Measurements from ENCODE around the gene RFNG.

Gene RFNG

DNA sequence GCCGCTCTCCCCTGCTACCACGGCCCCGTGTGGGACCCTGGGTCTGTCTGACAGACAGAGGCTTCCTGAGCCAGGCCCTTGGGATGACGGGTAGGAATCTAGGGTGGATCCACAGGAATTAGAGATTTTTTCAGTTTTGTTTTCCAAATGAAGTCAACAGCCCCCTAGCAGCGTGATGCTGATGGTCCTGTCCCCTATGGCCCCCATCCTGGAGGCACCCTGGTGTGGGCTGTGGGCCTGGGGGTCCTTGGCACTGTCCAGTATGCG lies 44.5 kb downstream of the RFNG start:
- H3K27me3 ChIP-seq (ENCODE audit: insufficient read depth, low read length), result no peaks in the 10 kb centered on the region
- WGBS (ENCODE audit: extremely low coverage, insufficient coverage, insufficient read length), result no CpG with 5 or more reads among the region's 6 CpGs
- DNase-seq, result peak in 1 of 2 donors; percentile 62
- H3K4me2 ChIP-seq (ENCODE audit: low read length), result no peak overlapping the region
- H3K18ac ChIP-seq (ENCODE audit: low read length), result peak overlapping the region; percentile 5
- no peak overlapping the region for H3K4ac ChIP-seq (ENCODE audit: low read depth, low read length)
- H2BK5ac ChIP-seq (ENCODE audit: low read depth, low read length, poor library complexity), result no peak overlapping the region
- peak overlapping the region; percentile 58 for H4K91ac ChIP-seq (ENCODE audit: low read depth, low read length)
- peak overlapping the region; percentile 11 for H3K14ac ChIP-seq (ENCODE audit: low read length)
- H3K9me3 ChIP-seq (ENCODE audit: insufficient read depth, low read depth, low read length), result peaks cover 5% of the 10 kb centered on the region
- peaks cover 30% of the 10 kb centered on the region for H3K79me1 ChIP-seq (ENCODE audit: low read length)
- no peak overlapping the region for H2AFZ ChIP-seq (ENCODE audit: insufficient read depth, low read length, poor library complexity)
- H3K79me2 ChIP-seq (ENCODE audit: control insufficient read depth, insufficient read depth, low read length, poor library complexity), result peaks cover 6% of the 10 kb centered on the region
- no peak overlapping the region for H2BK120ac ChIP-seq (ENCODE audit: insufficient read depth, low read length, poor library complexity)
- no peak overlapping the region for H3K4me3 ChIP-seq (ENCODE audit: low read depth, low read length)
- peak overlapping the region; percentile 31 for H2AK5ac ChIP-seq (ENCODE audit: low read length)
- H4K12ac ChIP-seq (ENCODE audit: low read depth, low read length), result no peak overlapping the region
- no peak overlapping the region for H3K27ac ChIP-seq (ENCODE audit: low read depth, low read length)
- H3K4me1 ChIP-seq (ENCODE audit: control insufficient read depth in 1 of 2, insufficient read depth in 2 of 2, low read length in 2 of 2), result peaks cover 29 to 39% of the 10 kb centered on the region in 2 experiments
- peaks cover 3 to 8% of the 10 kb centered on the region in 2 experiments for H3K36me3 ChIP-seq (ENCODE audit: control insufficient read depth in 1 of 2, insufficient read depth in 2 of 2, low read length in 2 of 2)
- no peak overlapping the region for H3K9ac ChIP-seq (ENCODE audit: low read length)
- H4K8ac ChIP-seq (ENCODE audit: low read depth, low read length), result no peak overlapping the region
- H2BK12ac ChIP-seq (ENCODE audit: low read length), result peak overlapping the region; percentile 12
- H3K23ac ChIP-seq (ENCODE audit: low read length), result no peak overlapping the region

DNA sequence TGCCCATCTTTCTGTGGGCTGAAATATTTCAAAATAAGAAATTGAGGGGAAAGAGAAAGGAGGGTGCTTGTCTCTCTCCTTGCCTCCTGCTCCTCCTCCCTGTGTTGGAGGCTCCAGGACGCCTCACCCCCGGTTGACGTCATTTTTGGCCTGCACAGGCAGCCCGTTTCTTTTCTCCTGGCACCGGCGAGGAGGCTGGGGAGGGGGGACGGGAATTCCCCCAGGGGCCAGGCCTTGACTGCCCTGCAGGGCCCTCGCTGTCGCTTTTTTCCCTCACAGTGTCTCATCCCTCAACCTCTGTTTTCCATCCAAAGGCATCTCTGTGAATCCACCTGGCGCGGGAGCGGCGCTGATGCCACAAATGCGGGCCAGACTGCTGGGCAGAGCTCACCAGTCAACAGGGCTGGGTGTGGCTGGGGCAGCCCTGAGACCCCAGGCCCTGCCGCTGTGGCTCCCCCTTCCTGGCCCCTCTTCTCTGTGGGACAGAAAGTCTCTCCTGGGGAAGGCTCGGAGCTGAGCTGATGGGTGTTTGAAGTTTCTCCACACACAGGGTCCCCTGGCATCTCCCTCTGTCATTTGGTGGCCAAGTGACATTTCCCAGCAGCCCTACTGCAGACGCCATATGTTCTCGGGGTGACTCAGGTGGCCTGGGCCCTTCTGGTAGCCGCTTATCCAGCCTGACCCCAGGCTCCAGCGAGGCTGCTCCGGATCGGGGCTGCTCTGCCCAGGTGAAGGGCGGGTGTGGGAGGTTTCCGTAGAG lies 45.0 kb downstream of the RFNG start:
- peak overlapping the region; percentile 11 for H3K14ac ChIP-seq (ENCODE audit: low read length)
- H4K12ac ChIP-seq (ENCODE audit: low read depth, low read length), result no peak overlapping the region
- H3K4me2 ChIP-seq (ENCODE audit: low read length), result no peak overlapping the region
- peaks cover 5% of the 10 kb centered on the region for H3K9me3 ChIP-seq (ENCODE audit: insufficient read depth, low read depth, low read length)
- no peaks in the 10 kb centered on the region for H3K27me3 ChIP-seq (ENCODE audit: insufficient read depth, low read length)
- H3K4me3 ChIP-seq (ENCODE audit: low read depth, low read length), result no peak overlapping the region
- no peak overlapping the region for H3K27ac ChIP-seq (ENCODE audit: low read depth, low read length)
- peak overlapping the region; percentile 54 for H2BK12ac ChIP-seq (ENCODE audit: low read length)
- no peak overlapping the region for H3K9ac ChIP-seq (ENCODE audit: low read length)
- no peak overlapping the region for H2AK5ac ChIP-seq (ENCODE audit: low read length)
- WGBS (ENCODE audit: extremely low coverage, insufficient coverage, insufficient read length), result no CpG with 5 or more reads among the region's 24 CpGs
- H2BK120ac ChIP-seq (ENCODE audit: insufficient read depth, low read length, poor library complexity), result no peak overlapping the region
- H4K91ac ChIP-seq (ENCODE audit: low read depth, low read length), result peak overlapping the region; percentile 58
- H3K4ac ChIP-seq (ENCODE audit: low read depth, low read length), result no peak overlapping the region
- peaks cover 6% of the 10 kb centered on the region for H3K79me2 ChIP-seq (ENCODE audit: control insufficient read depth, insufficient read depth, low read length, poor library complexity)
- no peak overlapping the region for H2AFZ ChIP-seq (ENCODE audit: insufficient read depth, low read length, poor library complexity)
- no peak overlapping the region for H3K23ac ChIP-seq (ENCODE audit: low read length)
- H3K18ac ChIP-seq (ENCODE audit: low read length), result peak overlapping the region; percentile 5
- H3K4me1 ChIP-seq (ENCODE audit: control insufficient read depth in 1 of 2, insufficient read depth in 2 of 2, low read length in 2 of 2), result peaks cover 28 to 36% of the 10 kb centered on the region in 2 experiments
- H3K79me1 ChIP-seq (ENCODE audit: low read length), result peaks cover 27% of the 10 kb centered on the region
- H3K36me3 ChIP-seq (ENCODE audit: control insufficient read depth in 1 of 2, insufficient read depth in 2 of 2, low read length in 2 of 2), result peaks cover 0 to 3% of the 10 kb centered on the region in 2 experiments
- DNase-seq, result peak; percentile 78 to 83
- no peak overlapping the region for H2BK5ac ChIP-seq (ENCODE audit: low read depth, low read length, poor library complexity)
- no peak overlapping the region for H4K8ac ChIP-seq (ENCODE audit: low read depth, low read length)

DNA sequence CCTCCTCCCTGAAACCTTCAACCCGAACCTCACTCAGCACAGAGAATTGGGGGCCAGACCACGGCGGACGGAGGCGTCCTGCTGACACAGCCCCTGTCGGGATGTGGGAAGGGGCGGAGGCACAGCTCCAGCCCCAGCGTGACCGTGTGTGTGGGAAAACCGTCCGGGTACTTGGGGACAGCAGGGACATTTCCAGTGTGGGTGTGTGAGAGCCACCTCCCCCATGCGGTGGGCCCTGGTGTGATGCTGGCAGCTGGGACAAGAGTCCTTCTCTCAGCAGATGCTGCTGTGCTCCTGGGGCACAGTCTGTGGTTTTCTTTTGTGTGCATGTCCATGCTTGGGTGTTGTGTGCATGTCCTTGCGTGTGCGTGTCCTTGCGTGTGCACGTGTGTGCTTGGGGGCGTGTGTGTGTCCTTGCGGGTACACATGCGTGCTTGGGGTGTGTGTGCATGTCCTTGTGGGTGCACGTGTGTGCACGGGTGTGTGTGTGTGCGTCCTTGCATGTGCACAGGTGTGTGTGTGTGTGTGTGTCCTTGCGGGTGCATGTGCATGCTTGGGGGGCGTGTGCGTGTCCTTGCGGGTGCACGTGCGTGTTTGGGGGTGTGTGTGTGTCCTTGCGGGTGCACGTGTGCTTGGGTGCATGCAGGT lies 45.8 kb downstream of the RFNG start:
- peak in 1 of 2 donors; percentile 48 for DNase-seq
- peak overlapping the region; percentile 95 for H2BK120ac ChIP-seq (ENCODE audit: insufficient read depth, low read length, poor library complexity)
- no peak overlapping the region for H3K4ac ChIP-seq (ENCODE audit: low read depth, low read length)
- H3K27me3 ChIP-seq (ENCODE audit: insufficient read depth, low read length), result no peaks in the 10 kb centered on the region
- H2BK12ac ChIP-seq (ENCODE audit: low read length), result peak overlapping the region; percentile 96
- H3K4me1 ChIP-seq (ENCODE audit: control insufficient read depth in 1 of 2, insufficient read depth in 2 of 2, low read length in 2 of 2), result peaks cover 28 to 36% of the 10 kb centered on the region in 2 experiments
- H3K4me3 ChIP-seq (ENCODE audit: low read depth, low read length), result peak overlapping the region; percentile 11
- H3K9me3 ChIP-seq (ENCODE audit: insufficient read depth, low read depth, low read length), result peaks cover 5% of the 10 kb centered on the region
- no peak overlapping the region for H3K27ac ChIP-seq (ENCODE audit: low read depth, low read length)
- H3K79me2 ChIP-seq (ENCODE audit: control insufficient read depth, insufficient read depth, low read length, poor library complexity), result peaks cover 6% of the 10 kb centered on the region
- no peak overlapping the region for H3K14ac ChIP-seq (ENCODE audit: low read length)
- WGBS (ENCODE audit: extremely low coverage, insufficient coverage, insufficient read length), result no CpG with 5 or more reads among the region's 30 CpGs
- H2AFZ ChIP-seq (ENCODE audit: insufficient read depth, low read length, poor library complexity), result no peak overlapping the region
- no peak overlapping the region for H3K23ac ChIP-seq (ENCODE audit: low read length)
- H2BK5ac ChIP-seq (ENCODE audit: low read depth, low read length, poor library complexity), result no peak overlapping the region
- H4K91ac ChIP-seq (ENCODE audit: low read depth, low read length), result peak overlapping the region; percentile 98
- peaks cover 27% of the 10 kb centered on the region for H3K79me1 ChIP-seq (ENCODE audit: low read length)
- peaks cover 0 to 3% of the 10 kb centered on the region in 2 experiments for H3K36me3 ChIP-seq (ENCODE audit: control insufficient read depth in 1 of 2, insufficient read depth in 2 of 2, low read length in 2 of 2)
- no peak overlapping the region for H3K4me2 ChIP-seq (ENCODE audit: low read length)
- no peak overlapping the region for H3K9ac ChIP-seq (ENCODE audit: low read length)
- H3K18ac ChIP-seq (ENCODE audit: low read length), result peak overlapping the region; percentile 87
- H4K12ac ChIP-seq (ENCODE audit: low read depth, low read length), result no peak overlapping the region
- H4K8ac ChIP-seq (ENCODE audit: low read depth, low read length), result no peak overlapping the region
- H2AK5ac ChIP-seq (ENCODE audit: low read length), result peak overlapping the region; percentile 82

DNA sequence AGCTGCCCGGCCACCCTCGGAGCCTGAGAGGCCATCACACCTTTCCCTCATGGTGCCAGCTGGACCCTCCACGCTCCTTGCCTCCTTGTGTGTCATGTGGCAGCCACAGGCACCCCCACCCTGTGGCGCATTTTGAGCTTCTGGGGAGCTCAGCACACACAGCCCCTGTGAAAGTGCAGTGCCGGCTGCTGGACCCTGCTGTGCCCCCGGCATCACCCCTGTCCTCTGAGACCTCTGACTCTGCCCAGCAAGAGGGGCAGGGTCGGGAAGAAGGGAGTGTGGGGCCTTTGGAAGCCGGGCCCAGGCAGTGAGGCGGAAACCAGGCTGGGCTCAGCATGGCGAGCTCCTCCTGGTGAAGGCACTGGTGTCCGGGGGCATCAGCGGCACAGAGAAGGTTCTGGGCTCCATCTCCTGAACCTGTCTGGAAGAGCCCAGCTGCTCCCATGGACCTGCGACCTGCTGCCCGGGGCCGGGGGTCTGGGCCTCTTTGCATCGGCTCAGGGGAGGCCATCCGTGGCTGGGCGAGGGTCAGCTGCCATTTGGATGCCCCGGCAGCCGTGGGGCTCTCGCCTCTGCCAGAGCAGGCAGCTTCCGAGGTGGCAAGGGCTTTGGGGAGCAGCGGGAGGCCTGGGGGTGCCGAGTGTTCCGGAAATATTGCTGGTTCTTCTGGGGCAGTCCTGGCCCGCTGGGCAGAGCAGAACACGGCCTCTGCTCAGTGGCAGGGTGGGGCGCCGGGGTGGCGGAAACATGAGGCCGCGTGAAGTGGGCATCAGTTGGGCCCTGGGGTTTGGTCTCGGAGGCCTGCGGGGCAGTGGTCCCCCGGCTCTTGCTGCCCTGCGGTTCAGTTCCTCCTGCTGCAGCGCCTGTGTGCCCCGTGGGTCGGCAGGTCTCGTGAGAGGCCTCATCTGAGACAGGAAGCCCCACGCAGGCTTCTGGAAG lies 46.8 kb downstream of the RFNG start:
- peak overlapping the region; percentile 82 for H2AK5ac ChIP-seq (ENCODE audit: low read length)
- no peak for DNase-seq
- no peaks in the 10 kb centered on the region for H3K27me3 ChIP-seq (ENCODE audit: insufficient read depth, low read length)
- H2BK5ac ChIP-seq (ENCODE audit: low read depth, low read length, poor library complexity), result peak overlapping the region; percentile 79
- no peak overlapping the region for H3K9ac ChIP-seq (ENCODE audit: low read length)
- H3K9me3 ChIP-seq (ENCODE audit: insufficient read depth, low read depth, low read length), result peaks cover 5% of the 10 kb centered on the region
- peak overlapping the region; percentile 88 for H3K14ac ChIP-seq (ENCODE audit: low read length)
- no CpG with 5 or more reads among the region's 41 CpGs for WGBS (ENCODE audit: extremely low coverage, insufficient coverage, insufficient read length)
- peak overlapping the region; percentile 95 for H2BK120ac ChIP-seq (ENCODE audit: insufficient read depth, low read length, poor library complexity)
- no peak overlapping the region for H3K4me3 ChIP-seq (ENCODE audit: low read depth, low read length)
- peaks cover 6% of the 10 kb centered on the region for H3K79me2 ChIP-seq (ENCODE audit: control insufficient read depth, insufficient read depth, low read length, poor library complexity)
- H4K8ac ChIP-seq (ENCODE audit: low read depth, low read length), result peak overlapping the region; percentile 83
- peaks cover 28 to 36% of the 10 kb centered on the region in 2 experiments for H3K4me1 ChIP-seq (ENCODE audit: control insufficient read depth in 1 of 2, insufficient read depth in 2 of 2, low read length in 2 of 2)
- peaks cover 0 to 3% of the 10 kb centered on the region in 2 experiments for H3K36me3 ChIP-seq (ENCODE audit: control insufficient read depth in 1 of 2, insufficient read depth in 2 of 2, low read length in 2 of 2)
- H3K27ac ChIP-seq (ENCODE audit: low read depth, low read length), result peak overlapping the region; percentile 90
- H3K4me2 ChIP-seq (ENCODE audit: low read length), result no peak overlapping the region
- H3K23ac ChIP-seq (ENCODE audit: low read length), result no peak overlapping the region
- peak overlapping the region; percentile 10 for H4K12ac ChIP-seq (ENCODE audit: low read depth, low read length)
- peaks cover 27% of the 10 kb centered on the region for H3K79me1 ChIP-seq (ENCODE audit: low read length)
- H2AFZ ChIP-seq (ENCODE audit: insufficient read depth, low read length, poor library complexity), result peak overlapping the region; percentile 38
- peak overlapping the region; percentile 98 for H4K91ac ChIP-seq (ENCODE audit: low read depth, low read length)
- H3K18ac ChIP-seq (ENCODE audit: low read length), result peak overlapping the region; percentile 87
- H2BK12ac ChIP-seq (ENCODE audit: low read length), result peak overlapping the region; percentile 96
- H3K4ac ChIP-seq (ENCODE audit: low read depth, low read length), result peak overlapping the region; percentile 75

All from trophoblast cell (in vitro differentiated cells and primary cell).